NCI-H187 (cell line): ENCODE results near the gene VENTX.
"Not testable (repeated sequence)": the region's sequence is repeated elsewhere in the genome, so short reads cannot be mapped to it uniquely, and the experiment has no call there.

ENCODE experiments used
- DNase-seq, 2 experiments: peaks; one replicate each; lab custom pipeline; 2025; lab: John Stamatoyannopoulos, UW

Gene VENTX

GRCh38 chr10:133254421-133255120 lies 16.9 kb downstream of the VENTX start:
- no peak for DNase-seq

- DNase-seq: no peak
Observed at GRCh38 chr10:133255323-133255722, 17.7 kb downstream of the VENTX start.

GRCh38 chr10:133257489-133258065 lies 19.9 kb downstream of the VENTX start:
- DNase-seq: no peak

- no peak for DNase-seq
Observed at GRCh38 chr10:133258066-133258817, 20.6 kb downstream of the VENTX start.

GRCh38 chr10:133258818-133259601 lies 21.4 kb downstream of the VENTX start:
- DNase-seq: no peak

- DNase-seq: no peak
Observed at GRCh38 chr10:133259602-133259989, 21.9 kb downstream of the VENTX start.

- DNase-seq: no peak
Observed at GRCh38 chr10:133260895-133261725, 23.5 kb downstream of the VENTX start.

- DNase-seq: peak; percentile 14 to 46
Observed at GRCh38 chr10:133261726-133262325, 24.2 kb downstream of the VENTX start.

GRCh38 chr10:133262696-133263095 lies 25.0 kb downstream of the VENTX start:
- peak in 1 of 2 experiments; percentile 65 for DNase-seq

- DNase-seq: no peak
Observed at GRCh38 chr10:133263674-133264073, 26.0 kb downstream of the VENTX start.

GRCh38 chr10:133264461-133264860 lies 26.8 kb downstream of the VENTX start:
- no peak for DNase-seq

- not testable (repeated sequence) for DNase-seq
Observed at GRCh38 chr10:133265052-133265451, 27.4 kb downstream of the VENTX start.

- no peak for DNase-seq
Observed at GRCh38 chr10:133266056-133266795, 28.6 kb downstream of the VENTX start.

- no peak for DNase-seq
Observed at GRCh38 chr10:133267293-133267692, 29.6 kb downstream of the VENTX start.

- DNase-seq: no peak
Observed at GRCh38 chr10:133267829-133268228, 30.2 kb downstream of the VENTX start.

GRCh38 chr10:133268532-133268931 lies 30.9 kb downstream of the VENTX start:
- no peak for DNase-seq

GRCh38 chr10:133269367-133269766 lies 31.7 kb downstream of the VENTX start:
- no peak for DNase-seq

- no peak for DNase-seq
Observed at GRCh38 chr10:133270204-133270603, 32.5 kb downstream of the VENTX start.

GRCh38 chr10:133270773-133271297 lies 33.2 kb downstream of the VENTX start:
- no peak for DNase-seq
